ENCODE data around the gene BCAS3.

GRCh38 chr17:61183793-61184192 is 506.1 kb downstream of the BCAS3 start:
- TF ChIP-seq CTCF (conservative IDR thresholded peaks at IDR 0.05) (no peak), ZFX (IDR thresholded peaks at IDR 0.05) (no peak)

Measured in C4-2B (cell line).